ENCODE results near the gene PCNX3. TPM values are rescaled to one million over a fixed set of nuclear protein-coding genes. Genes with fewer than 3 reads are reported as not detected.

PCNX3 gene
- total and polyA plus RNA-seq, 7 donors, result 6.5 to 15.5 (median 9.8) TPM

DNA sequence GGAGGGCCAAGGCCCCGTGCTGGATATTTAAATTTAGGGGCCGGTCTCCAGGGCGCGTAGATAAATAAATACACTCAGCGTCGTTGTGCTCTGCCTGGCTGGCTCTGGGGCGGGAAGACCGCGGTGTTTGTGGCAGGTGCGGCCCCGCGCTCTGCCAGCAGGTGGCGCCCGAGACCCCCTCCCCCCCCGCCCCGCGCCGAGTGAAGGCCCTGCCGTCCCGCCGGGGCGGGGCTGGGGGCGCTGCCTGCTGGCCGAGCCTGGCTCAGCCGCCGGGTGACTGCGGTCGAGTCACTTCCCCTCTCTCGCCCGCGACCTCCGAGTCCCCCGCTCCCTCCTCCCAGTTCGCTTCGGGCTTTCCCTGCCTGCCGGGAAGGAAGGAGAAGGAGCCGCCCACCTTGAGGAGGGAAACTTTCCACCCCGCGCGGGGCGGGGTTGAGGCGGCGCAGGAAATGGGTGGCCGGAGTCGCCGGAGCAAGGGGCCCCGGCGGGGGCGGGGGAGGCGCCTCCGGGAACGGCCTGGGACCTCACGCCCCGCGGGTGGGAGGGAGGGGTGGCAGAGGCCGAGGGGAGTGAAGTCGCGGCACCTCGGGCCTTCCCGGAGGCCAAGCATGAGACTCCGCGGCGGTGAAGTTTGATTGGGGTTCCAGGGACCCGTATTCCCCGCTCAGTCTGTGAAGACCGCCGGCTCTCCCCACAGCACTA lies 41.3 kb upstream of the PCNX3 start:
- H3K27ac ChIP-seq, result peak overlapping the region; percentile 98
- TF ChIP-seq, protein P1, sequence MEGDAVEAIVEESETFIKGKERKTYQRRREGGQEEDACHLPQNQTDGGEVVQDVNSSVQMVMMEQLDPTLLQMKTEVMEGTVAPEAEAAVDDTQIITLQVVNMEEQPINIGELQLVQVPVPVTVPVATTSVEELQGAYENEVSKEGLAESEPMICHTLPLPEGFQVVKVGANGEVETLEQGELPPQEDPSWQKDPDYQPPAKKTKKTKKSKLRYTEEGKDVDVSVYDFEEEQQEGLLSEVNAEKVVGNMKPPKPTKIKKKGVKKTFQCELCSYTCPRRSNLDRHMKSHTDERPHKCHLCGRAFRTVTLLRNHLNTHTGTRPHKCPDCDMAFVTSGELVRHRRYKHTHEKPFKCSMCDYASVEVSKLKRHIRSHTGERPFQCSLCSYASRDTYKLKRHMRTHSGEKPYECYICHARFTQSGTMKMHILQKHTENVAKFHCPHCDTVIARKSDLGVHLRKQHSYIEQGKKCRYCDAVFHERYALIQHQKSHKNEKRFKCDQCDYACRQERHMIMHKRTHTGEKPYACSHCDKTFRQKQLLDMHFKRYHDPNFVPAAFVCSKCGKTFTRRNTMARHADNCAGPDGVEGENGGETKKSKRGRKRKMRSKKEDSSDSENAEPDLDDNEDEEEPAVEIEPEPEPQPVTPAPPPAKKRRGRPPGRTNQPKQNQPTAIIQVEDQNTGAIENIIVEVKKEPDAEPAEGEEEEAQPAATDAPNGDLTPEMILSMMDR (IDR thresholded peaks at IDR 0.05), result peak; percentile 92
- H3K4me1 ChIP-seq, result peaks cover 59% of the 10 kb centered on the region
- peak overlapping the region; percentile 99 for H3K4me3 ChIP-seq
- WGBS, 3 donors, result 3 to 8% (median 3%) methylated on average over 45 to 67 of the region's 67 CpGs
- intact Hi-C loops (cut with DNase I), result loop anchor here (2.0 to 5.0 kb wide), 3 partner anchors 19 to 38 kb away; partner anchors contain the start of gene MAP3K11 (in 1 of the 2)
- no peaks in the 10 kb centered on the region for H3K27me3 ChIP-seq (ENCODE audit: insufficient read depth in 3 of 3, low read length in 2 of 3)
- no peaks in the 10 kb centered on the region for H3K9me3 ChIP-seq
- peaks cover 0 to 15% of the 10 kb centered on the region in 2 donors for H3K36me3 ChIP-seq (ENCODE audit: insufficient read depth in 1 of 2, low read depth in 1 of 2)
- ATAC-seq (peak; percentile 43 to 46 (median 46)), DNase-seq (peak; percentile 95 to 96)

DNA sequence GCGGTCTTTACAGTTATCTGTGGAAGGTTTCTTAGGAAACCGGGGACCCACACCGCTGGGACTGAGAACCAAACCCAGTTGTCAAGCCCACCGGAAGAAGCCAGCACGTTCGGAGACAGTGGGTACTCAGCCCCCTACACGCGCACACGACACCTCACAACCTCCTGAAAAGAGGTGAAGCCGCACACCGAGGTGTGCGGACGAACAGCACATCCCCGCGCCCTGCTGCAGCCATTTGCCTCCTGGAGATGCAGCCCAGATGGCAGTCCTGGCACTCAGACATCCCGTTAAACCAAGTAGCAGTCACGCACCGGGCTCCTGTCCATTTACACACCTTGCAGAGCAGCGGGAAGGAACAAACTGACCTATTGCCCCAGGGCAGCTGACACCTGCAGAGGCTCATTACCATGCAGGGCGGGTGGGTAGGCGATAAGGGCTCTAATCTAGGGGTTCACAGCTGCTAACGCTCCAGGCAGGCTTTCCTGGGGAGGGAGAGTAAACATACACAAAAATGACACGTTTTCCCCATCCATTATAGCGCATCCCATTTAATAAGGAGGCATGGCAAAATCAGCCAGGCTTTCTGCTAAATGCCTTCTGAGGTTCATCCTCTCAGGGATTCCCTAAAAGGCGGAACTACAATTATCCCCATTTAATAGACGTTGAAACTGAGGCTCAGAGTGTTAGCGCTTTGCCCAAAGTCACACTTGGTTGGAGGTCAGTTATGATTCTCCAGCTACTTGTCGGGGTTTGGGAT lies 40.6 kb upstream of the PCNX3 start:
- H3K4me3 ChIP-seq, result peak overlapping the region; percentile 99
- ATAC-seq, result no peak
- peak overlapping the region; percentile 98 for H3K27ac ChIP-seq
- no peak for DNase-seq
- peaks cover 64% of the 10 kb centered on the region for H3K4me1 ChIP-seq
- intact Hi-C loops (cut with DNase I), result loop anchor here (2.0 to 5.0 kb wide), 3 partner anchors 18 to 37 kb away; partner anchors contain the start of gene MAP3K11 (in 1 of the 2)
- 35 to 39% (median 37%) methylated on average over 28 of the region's 28 CpGs for WGBS, 3 donors
- H3K36me3 ChIP-seq (ENCODE audit: insufficient read depth in 1 of 2, low read depth in 1 of 2), result peaks cover 0 to 22% of the 10 kb centered on the region in 2 donors
- TF ChIP-seq, protein P1 (IDR thresholded peaks at IDR 0.05), result no peak
- no peaks in the 10 kb centered on the region for H3K9me3 ChIP-seq
- no peaks in the 10 kb centered on the region for H3K27me3 ChIP-seq (ENCODE audit: insufficient read depth in 3 of 3, low read length in 2 of 3)

DNA sequence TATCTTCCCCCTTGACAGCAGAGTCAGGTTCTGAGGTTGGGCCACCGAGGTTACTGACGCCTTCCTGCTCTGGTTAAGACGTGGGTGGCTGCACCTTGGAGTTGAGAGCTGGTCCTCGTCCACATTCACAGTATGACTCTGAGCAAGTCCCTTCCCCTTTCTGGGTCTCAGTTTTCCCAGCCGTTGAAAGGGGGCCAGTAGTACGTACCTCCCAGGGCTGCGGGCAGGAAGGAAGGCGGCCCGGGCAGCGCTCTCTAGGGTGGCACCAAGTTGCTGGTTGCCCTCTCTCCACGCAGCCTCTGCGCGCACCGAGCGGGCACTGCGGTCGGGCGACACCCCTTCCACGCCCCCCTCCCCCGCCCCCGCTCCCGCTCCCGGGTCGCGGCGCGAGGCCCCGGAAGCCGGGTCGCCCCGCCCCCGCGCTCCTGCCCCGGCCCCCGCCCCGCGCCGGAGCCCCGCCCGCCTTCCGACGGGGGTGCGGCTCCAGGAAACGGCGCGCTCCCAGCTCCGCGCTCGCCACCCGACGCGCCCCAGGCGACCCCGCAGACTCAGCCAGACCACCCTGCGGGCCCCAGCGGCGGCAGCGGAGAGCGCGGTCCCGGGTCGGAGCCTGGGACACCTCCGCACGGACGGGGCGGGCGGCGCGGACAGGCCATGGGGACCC lies 39.9 kb upstream of the PCNX3 start, which contains the start of gene EHBP1L1:
EHBP1L1 (plus strand) TSS at position 486 of the 664 bp plus-strand sequence. CDS start 250 bp downstream, outside the sequence.
- Histone ChIP-seq H3K36me3 (ENCODE audit: insufficient read depth in 1 of 2, low read depth in 1 of 2) (peaks cover 0 to 29% of the 10 kb centered on the region in 2 donors), H3K4me3 (peak within 1 kb of the TSS; percentile 99), H3K27me3 (ENCODE audit: insufficient read depth in 3 of 3, low read length in 2 of 3) (no peaks in the 10 kb centered on the region), H3K27ac (peak within 1 kb of the TSS; percentile 98), H3K9me3 (no peaks in the 10 kb centered on the region), H3K4me1 (peaks cover 69% of the 10 kb centered on the region)
- peak; percentile 8 to 24 (median 16) for ATAC-seq
- intact Hi-C loops (cut with DNase I), result loop anchor here (2.0 kb wide), 2 partner anchors 17 kb away; partner anchors contain the start of gene LTBP3 (in 1 of the 2)
- TF ChIP-seq, protein P1 (IDR thresholded peaks at IDR 0.05), result no peak
- WGBS, 3 donors, result 1 to 6% (median 1%) methylated on average over 23 to 69 of the region's 69 CpGs
- peak; percentile 81 to 88 for DNase-seq

- intact Hi-C loops (cut with DNase I), result loop anchor here in 1 of 2 donors (2.0 kb wide), 1 partner anchor 18 kb away; the partner anchor contains the start of gene LTBP3
- Histone ChIP-seq H3K4me1 (peaks cover 67% of the 10 kb centered on the region), H3K9me3 (no peaks in the 10 kb centered on the region), H3K4me3 (peak overlapping the region; percentile 99), H3K27me3 (ENCODE audit: insufficient read depth in 3 of 3, low read length in 2 of 3) (no peaks in the 10 kb centered on the region), H3K27ac (peak overlapping the region; percentile 98), H3K36me3 (ENCODE audit: insufficient read depth in 1 of 2, low read depth in 1 of 2) (peaks cover 0 to 36% of the 10 kb centered on the region in 2 donors)
- 2 to 6% (median 3%) methylated on average over 20 to 26 of the region's 26 CpGs for WGBS, 3 donors
- ATAC-seq (peak in 1 of 4 donors; percentile 13), DNase-seq (peak; percentile 53 to 78)
- TF ChIP-seq, protein P1 (IDR thresholded peaks at IDR 0.05), result no peak
Measured at GRCh38 chr11:65576232-65576866, 39.2 kb upstream of the PCNX3 start.

Data from psoas muscle (tissue), 8 donors.